Vagina (tissue), 2 donors: ENCODE data around the gene GRK1.

Experiments used
- POLR2A ChIP-seq, 2 donors: fragments of 450-650 bp; IDR thresholded peaks; one replicate each; pipeline ENCODE4 v1.6.1; 2017; ENCODE audit warnings: antibody characterized with exemption in 2 of 2, mild to moderate bottlenecking in 2 of 2, moderate library complexity in 2 of 2
- POLR2AphosphoS5 ChIP-seq, 2 donors: sonication (generic); formaldehyde crosslinking; IDR thresholded peaks; one replicate each; pipeline ENCODE4 v1.9.0; 2017; ENCODE audit warnings: antibody characterized with exemption in 2 of 2, mild to moderate bottlenecking in 2 of 2, low read depth in 1 of 2; ENCODE audit not compliant: insufficient read depth in 1 of 2
- TF ChIP-seq, protein P1 (sequence below), 3 experiments: fragments of 450-650 bp in 2 of 3; fragments of 200-600 bp in 1 of 3; sonication (generic) in 1 of 3; IDR thresholded peaks; one replicate each; pipeline ENCODE4 v1.5.1; 2017 to 2019; ENCODE audit warnings: antibody characterized with exemption in 3 of 3, mild to moderate bottlenecking in 2 of 3, moderate library complexity in 2 of 3

DNA sequence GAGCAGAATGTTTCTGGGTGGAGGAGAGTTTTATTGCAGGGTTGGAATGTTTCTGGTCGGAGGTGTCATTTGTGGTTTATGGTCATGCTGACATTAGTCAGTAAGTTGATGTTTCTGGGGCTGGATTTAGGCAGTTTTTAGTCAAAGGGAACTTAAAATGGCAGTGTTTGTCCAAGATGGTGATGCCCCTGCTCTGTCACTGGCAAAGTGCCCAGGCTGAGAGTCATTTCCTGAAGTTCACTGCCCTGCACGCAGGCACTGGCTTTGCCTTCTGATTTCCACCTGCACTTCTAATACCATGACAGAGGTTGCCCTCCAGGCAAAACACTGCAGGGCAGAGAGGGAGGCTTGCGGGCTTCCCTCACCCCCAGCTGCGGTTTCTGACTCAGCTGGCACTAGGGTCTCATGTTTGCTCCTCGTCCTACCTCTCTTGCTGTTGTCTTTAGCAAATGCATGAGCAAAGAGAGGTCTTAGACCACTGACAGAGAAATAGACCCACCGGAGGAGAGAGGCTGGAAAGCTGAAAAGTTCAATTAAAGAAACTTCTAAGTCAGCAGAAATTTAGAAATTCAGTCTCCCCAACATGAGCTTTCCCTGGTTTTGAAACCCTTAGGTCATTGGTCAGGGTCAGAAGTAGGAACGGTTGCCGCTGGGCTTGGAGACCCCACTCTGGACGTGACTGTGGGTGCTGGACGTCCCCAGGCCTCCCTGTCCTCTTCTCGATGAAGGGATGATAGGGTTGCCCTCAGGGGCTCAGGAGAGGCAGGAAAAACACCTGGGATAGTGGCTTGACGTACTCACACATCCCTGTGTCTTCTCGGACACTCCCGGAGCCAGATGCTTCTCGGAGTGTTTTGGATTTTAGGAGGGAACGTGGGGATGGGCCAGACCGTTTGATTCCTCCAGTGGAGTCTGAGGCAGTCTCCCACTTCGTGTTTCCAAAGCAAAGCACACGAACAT lies 118.3 kb downstream of the GRK1 start:
- TF ChIP-seq, protein P1, sequence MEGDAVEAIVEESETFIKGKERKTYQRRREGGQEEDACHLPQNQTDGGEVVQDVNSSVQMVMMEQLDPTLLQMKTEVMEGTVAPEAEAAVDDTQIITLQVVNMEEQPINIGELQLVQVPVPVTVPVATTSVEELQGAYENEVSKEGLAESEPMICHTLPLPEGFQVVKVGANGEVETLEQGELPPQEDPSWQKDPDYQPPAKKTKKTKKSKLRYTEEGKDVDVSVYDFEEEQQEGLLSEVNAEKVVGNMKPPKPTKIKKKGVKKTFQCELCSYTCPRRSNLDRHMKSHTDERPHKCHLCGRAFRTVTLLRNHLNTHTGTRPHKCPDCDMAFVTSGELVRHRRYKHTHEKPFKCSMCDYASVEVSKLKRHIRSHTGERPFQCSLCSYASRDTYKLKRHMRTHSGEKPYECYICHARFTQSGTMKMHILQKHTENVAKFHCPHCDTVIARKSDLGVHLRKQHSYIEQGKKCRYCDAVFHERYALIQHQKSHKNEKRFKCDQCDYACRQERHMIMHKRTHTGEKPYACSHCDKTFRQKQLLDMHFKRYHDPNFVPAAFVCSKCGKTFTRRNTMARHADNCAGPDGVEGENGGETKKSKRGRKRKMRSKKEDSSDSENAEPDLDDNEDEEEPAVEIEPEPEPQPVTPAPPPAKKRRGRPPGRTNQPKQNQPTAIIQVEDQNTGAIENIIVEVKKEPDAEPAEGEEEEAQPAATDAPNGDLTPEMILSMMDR (IDR thresholded peaks at IDR 0.05): no peak
- TF ChIP-seq POLR2A (IDR thresholded peaks at IDR 0.05): no peak
- TF ChIP-seq POLR2AphosphoS5 (IDR thresholded peaks at IDR 0.05; ENCODE audit: insufficient read depth in 1 of 2, low read depth in 1 of 2): no peak
